Lower lobe of right lung (tissue), 2 donors: ENCODE results near the gene IGF2. TPM values are rescaled to one million over a fixed set of nuclear protein-coding genes. Genes with fewer than 3 reads are reported as not detected.

Source experiments
- ATAC-seq, 2 donors: fragments of 200-7000 bp; cut with Tn5 transposase; one replicate each; pipeline ENCODE4 v1.9.1; 2020 to 2022; ENCODE audit warnings: mild to moderate bottlenecking in 2 of 2, moderate library complexity in 2 of 2
- DNase-seq: peaks from one replicate; pipeline ENCODE4 v3.0.0-alpha.2; 2020
- H3K27ac ChIP-seq: fragments of 200-600 bp; one replicate; pipeline ENCODE4 v1.8.0; 2022
- H3K27me3 ChIP-seq: fragments of 200-600 bp; one replicate; pipeline ENCODE4 v1.8.0; 2022; ENCODE audit warnings: low read depth
- H3K36me3 ChIP-seq: fragments of 200-600 bp; one replicate; pipeline ENCODE4 v1.8.0; 2022; ENCODE audit warnings: mild to moderate bottlenecking
- H3K4me1 ChIP-seq: fragments of 200-600 bp; one replicate; pipeline ENCODE4 v1.8.0; 2022
- H3K4me3 ChIP-seq: fragments of 200-600 bp; one replicate; pipeline ENCODE4 v1.8.0; 2022; ENCODE audit warnings: mild to moderate bottlenecking
- H3K9me3 ChIP-seq: fragments of 200-600 bp; one replicate; pipeline ENCODE4 v1.8.0; 2022
- intact Hi-C: fragments of 100-400 bp; cut with DNase I; formaldehyde crosslinking; loops from one replicate; pipeline ENCODE4 v1.11.0; 2022
- total RNA-seq: library from RNA; stranded (reverse); fragmentation: NEBNext Ultra II Directional; extraction: Animal tissue kit (Norgen Biotek cat#: 25700); gene quantifications from one replicate; pipeline ENCODE4 v1.2.1, GENCODE V29; 2021
- TF ChIP-seq, protein P1 (sequence below): fragments of 200-600 bp; IDR thresholded peaks from one replicate; pipeline ENCODE4 v1.8.0; 2022; ENCODE audit warnings: antibody characterized with exemption, mild to moderate bottlenecking
- donor health status: DM: no; HTN: yes; CAD: no; lungs with severe emphysema.

IGF2 gene
- total RNA-seq, 1 donor from 2014 or later = 33.9 TPM

- Histone ChIP-seq H3K27ac (no peak overlapping the region), H3K4me1 (peaks cover 8% of the 10 kb centered on the region), H3K27me3 (peaks cover 72% of the 10 kb centered on the region), H3K36me3 (no peaks in the 10 kb centered on the region), H3K4me3 (no peak overlapping the region), H3K9me3 (no peaks in the 10 kb centered on the region)
- TF ChIP-seq, protein P1, sequence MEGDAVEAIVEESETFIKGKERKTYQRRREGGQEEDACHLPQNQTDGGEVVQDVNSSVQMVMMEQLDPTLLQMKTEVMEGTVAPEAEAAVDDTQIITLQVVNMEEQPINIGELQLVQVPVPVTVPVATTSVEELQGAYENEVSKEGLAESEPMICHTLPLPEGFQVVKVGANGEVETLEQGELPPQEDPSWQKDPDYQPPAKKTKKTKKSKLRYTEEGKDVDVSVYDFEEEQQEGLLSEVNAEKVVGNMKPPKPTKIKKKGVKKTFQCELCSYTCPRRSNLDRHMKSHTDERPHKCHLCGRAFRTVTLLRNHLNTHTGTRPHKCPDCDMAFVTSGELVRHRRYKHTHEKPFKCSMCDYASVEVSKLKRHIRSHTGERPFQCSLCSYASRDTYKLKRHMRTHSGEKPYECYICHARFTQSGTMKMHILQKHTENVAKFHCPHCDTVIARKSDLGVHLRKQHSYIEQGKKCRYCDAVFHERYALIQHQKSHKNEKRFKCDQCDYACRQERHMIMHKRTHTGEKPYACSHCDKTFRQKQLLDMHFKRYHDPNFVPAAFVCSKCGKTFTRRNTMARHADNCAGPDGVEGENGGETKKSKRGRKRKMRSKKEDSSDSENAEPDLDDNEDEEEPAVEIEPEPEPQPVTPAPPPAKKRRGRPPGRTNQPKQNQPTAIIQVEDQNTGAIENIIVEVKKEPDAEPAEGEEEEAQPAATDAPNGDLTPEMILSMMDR = no peak
- intact Hi-C loops = no loop called here
- no peak for DNase-seq
- ATAC-seq = no peak
Measured at GRCh38 chr11:2164861-2165555, 25.8 kb upstream of the IGF2 start.

- no peaks in the 10 kb centered on the region for H3K36me3 ChIP-seq
- TF ChIP-seq, protein P1 = no peak
- H3K27me3 ChIP-seq = peaks cover 65% of the 10 kb centered on the region
- DNase-seq = no peak
- ATAC-seq = no peak
- no peak overlapping the region for H3K27ac ChIP-seq
- H3K9me3 ChIP-seq = no peaks in the 10 kb centered on the region
- H3K4me1 ChIP-seq = peaks cover 8% of the 10 kb centered on the region
- intact Hi-C loops = no loop called here
- H3K4me3 ChIP-seq = no peak overlapping the region
Measured at GRCh38 chr11:2164081-2164480, 24.9 kb upstream of the IGF2 start.

- TF ChIP-seq, protein P1 = no peak
- Histone ChIP-seq H3K27me3 (peaks cover 60% of the 10 kb centered on the region), H3K36me3 (no peaks in the 10 kb centered on the region), H3K4me1 (peaks cover 8% of the 10 kb centered on the region), H3K9me3 (no peaks in the 10 kb centered on the region), H3K27ac (no peak overlapping the region), H3K4me3 (no peak overlapping the region)
- ATAC-seq (no peak), DNase-seq (no peak)
- intact Hi-C loops = no loop called here
Measured at GRCh38 chr11:2163428-2163978, 24.3 kb upstream of the IGF2 start.

- intact Hi-C loops = no loop called here
- no peaks in the 10 kb centered on the region for H3K4me1 ChIP-seq
- no peak for ATAC-seq
- H3K4me3 ChIP-seq = no peak within 1 kb of the TSS
- H3K36me3 ChIP-seq = no peaks in the 10 kb centered on the region
- TF ChIP-seq, protein P1 = no peak
- H3K27me3 ChIP-seq = peaks cover 57% of the 10 kb centered on the region
- H3K27ac ChIP-seq = no peak within 1 kb of the TSS
- no peak for DNase-seq
- no peaks in the 10 kb centered on the region for H3K9me3 ChIP-seq
Measured at GRCh38 chr11:2160736-2161259, 21.6 kb upstream of the IGF2 start, which contains the start of gene INS. Gene INS (minus strand): TSS chr11:2161209. CDS start chr11:2160971, 238 bp downstream.

GRCh38 chr11:2159536-2160413 lies 20.6 kb upstream of the IGF2 start:
- intact Hi-C loops = no loop called here
- Histone ChIP-seq H3K27ac (no peak overlapping the region), H3K36me3 (no peaks in the 10 kb centered on the region), H3K27me3 (peaks cover 51% of the 10 kb centered on the region), H3K4me3 (no peak overlapping the region), H3K4me1 (no peaks in the 10 kb centered on the region), H3K9me3 (no peaks in the 10 kb centered on the region)
- ATAC-seq (no peak), DNase-seq (no peak)
- TF ChIP-seq, protein P1 = no peak
